Endodermal cell (in vitro differentiated cells): ENCODE data around the gene SORCS2. TPM values are rescaled to one million over a fixed set of nuclear protein-coding genes. Genes with fewer than 3 reads are reported as not detected.

ENCODE experiments used
- DNase-seq: peaks from one replicate; pipeline ENCODE4 v3.0.0-alpha.2; 2017
- H3K27ac ChIP-seq: 2 replicates; pipeline ENCODE4 v1.5.1; 2013; ENCODE audit warnings: mild to moderate bottlenecking, low read depth, low read length, moderate library complexity
- H3K27me3 ChIP-seq: 2 replicates; pipeline ENCODE4 v1.6.1; 2013; ENCODE audit warnings: mild to moderate bottlenecking, low read length, moderate library complexity; ENCODE audit not compliant: insufficient read depth, control insufficient read depth, poor library complexity, severe bottlenecking
- H3K36me3 ChIP-seq: 2 replicates; pipeline ENCODE4 v1.7.0; 2013; ENCODE audit warnings: mild to moderate bottlenecking, low read length, moderate library complexity; ENCODE audit not compliant: control insufficient read depth, insufficient read depth
- H3K4me1 ChIP-seq: one replicate; pipeline ENCODE4 v1.7.0; 2013; ENCODE audit warnings: low read length; ENCODE audit not compliant: control insufficient read depth, insufficient read depth
- H3K4me3 ChIP-seq: 2 replicates; pipeline ENCODE4 v1.5.1; 2013; ENCODE audit warnings: mild to moderate bottlenecking, low read length, moderate library complexity
- H3K9ac ChIP-seq: 2 replicates; pipeline ENCODE4 v1.6.1; 2013; ENCODE audit warnings: mild to moderate bottlenecking, low read length, moderate library complexity; ENCODE audit not compliant: poor library complexity, severe bottlenecking; ENCODE audit errors: extremely low read depth
- H3K9me3 ChIP-seq: 2 replicates; pipeline ENCODE4 v1.6.1; 2013; ENCODE audit warnings: mild to moderate bottlenecking, low read length, moderate library complexity; ENCODE audit not compliant: control insufficient read depth
- H3K27ac Mint-ChIP-seq: 2 replicates; pipeline ENCODE4 v1.8.0; 2020; ENCODE audit warnings: mixed read lengths
- H3K27me3 Mint-ChIP-seq: 2 replicates; pipeline ENCODE4 v1.8.0; 2021; ENCODE audit warnings: mild to moderate bottlenecking, mixed read lengths; ENCODE audit not compliant: insufficient read depth
- H3K36me3 Mint-ChIP-seq: 2 replicates; pipeline ENCODE4 v1.8.0; 2020; ENCODE audit warnings: low read depth, mixed read lengths
- H3K4me1 Mint-ChIP-seq: 2 replicates; pipeline ENCODE4 v1.8.0; 2020; ENCODE audit warnings: mixed read lengths
- H3K4me3 Mint-ChIP-seq: 2 replicates; pipeline ENCODE4 v1.8.0; 2020; ENCODE audit warnings: mild to moderate bottlenecking, moderate library complexity, mixed read lengths
- H3K9me3 Mint-ChIP-seq: 2 replicates; pipeline ENCODE4 v1.8.0; 2020; ENCODE audit warnings: mild to moderate bottlenecking, mixed read lengths
- CTCF ChIP-seq: fragments of 200-600 bp; sonication (generic); conservative IDR thresholded peaks from 2 replicates; pipeline ENCODE4 v1.5.0; 2021; ENCODE audit warnings: antibody characterized with exemption, mild to moderate bottlenecking
- WGBS, 2 experiments: methylation state at CpG; one replicate each; pipeline versions ENCODE4 v1.1.5 to v1.1.7; 2013; ENCODE audit warnings: missing lambda C conversion rate in 2 of 2, mixed read lengths in 1 of 2; ENCODE audit not compliant: insufficient coverage in 1 of 2, insufficient read length in 1 of 2; 5-methylcytosine and 5-hydroxymethylcytosine counted together
- total RNA-seq, 2 donors: library from RNA; stranded (reverse); fragmentation: NEBNext Ultra II Directional in 1 of 2; extraction: Animal tissue kit (Norgen Biotek cat#: 25700) in 1 of 2; gene quantifications; 2 replicates in 1 of 2; 3 replicates in 1 of 2; pipeline ENCODE4 v1.2.1, GENCODE V29; 2021

The SORCS2 gene
- total RNA-seq, 2 donors from 2014 or later = 1.4 to 1.9 TPM

GRCh38 chr4:7631288-7632014 is 439.1 kb downstream of the SORCS2 start:
- no peak for DNase-seq
- no peaks in the 10 kb centered on the region for H3K9me3 ChIP-seq
- no peaks in the 10 kb centered on the region for H3K27me3 ChIP-seq
- H3K36me3 ChIP-seq = no peaks in the 10 kb centered on the region
- Mint-ChIP-seq H3K27me3 (no peaks in the 10 kb centered on the region), H3K4me3 (no peak overlapping the region), H3K27ac (no peak overlapping the region), H3K36me3 (no peaks in the 10 kb centered on the region), H3K4me1 (peaks cover 7% of the 10 kb centered on the region), H3K9me3 (no peaks in the 10 kb centered on the region)
- H3K27ac ChIP-seq = no peak overlapping the region
- no peak overlapping the region for H3K4me3 ChIP-seq
- no peaks in the 10 kb centered on the region for H3K4me1 ChIP-seq
- WGBS, 2 experiments = 82 to 100% methylated on average over 1 to 10 of the region's 10 CpGs
- TF ChIP-seq CTCF = no peak
- H3K9ac ChIP-seq = no peak overlapping the region

- Histone ChIP-seq H3K4me1 (no peaks in the 10 kb centered on the region), H3K9ac (no peak overlapping the region), H3K36me3 (no peaks in the 10 kb centered on the region), H3K27me3 (no peaks in the 10 kb centered on the region), H3K4me3 (no peak overlapping the region), H3K9me3 (no peaks in the 10 kb centered on the region), H3K27ac (no peak overlapping the region)
- Mint-ChIP-seq H3K27me3 (no peaks in the 10 kb centered on the region), H3K4me1 (peaks cover 7% of the 10 kb centered on the region), H3K9me3 (no peaks in the 10 kb centered on the region), H3K4me3 (no peak overlapping the region), H3K27ac (no peak overlapping the region), H3K36me3 (no peaks in the 10 kb centered on the region)
- no peak for TF ChIP-seq CTCF
- 91 to 100% methylated on average over 5 to 12 of the region's 12 CpGs for WGBS, 2 experiments
- DNase-seq = no peak
Measured at GRCh38 chr4:7632341-7632740, 440.0 kb downstream of the SORCS2 start.

GRCh38 chr4:7632971-7633370 is 440.6 kb downstream of the SORCS2 start:
- Histone ChIP-seq H3K9me3 (no peaks in the 10 kb centered on the region), H3K36me3 (no peaks in the 10 kb centered on the region), H3K9ac (no peak overlapping the region), H3K27me3 (no peaks in the 10 kb centered on the region), H3K4me1 (no peaks in the 10 kb centered on the region), H3K27ac (no peak overlapping the region), H3K4me3 (no peak overlapping the region)
- Mint-ChIP-seq H3K4me1 (peaks cover 7% of the 10 kb centered on the region), H3K9me3 (no peaks in the 10 kb centered on the region), H3K36me3 (no peaks in the 10 kb centered on the region), H3K27me3 (no peaks in the 10 kb centered on the region), H3K27ac (no peak overlapping the region), H3K4me3 (no peak overlapping the region)
- DNase-seq = no peak
- no peak for TF ChIP-seq CTCF
- WGBS, 2 experiments = 90 to 94% methylated on average over 2 to 5 of the region's 5 CpGs
